Kidney (tissue), 14 donors: ENCODE results near the gene SHISA7. TPM values are rescaled to one million over a fixed set of nuclear protein-coding genes. Genes with fewer than 3 reads are reported as not detected.
"Not testable (repeated sequence)": the region's sequence is repeated elsewhere in the genome, so short reads cannot be mapped to it uniquely, and the experiment has no call there.

Experiments used
- DNase-seq, 5 donors: peaks; one replicate each; pipeline ENCODE4 v3.0.0-alpha.2; 2013 to 2020
- FAIRE-seq: peaks from 2 replicates; lab custom pipeline; 2012; peaks lifted over from hg19 to GRCh38; lab: Jason Lieb, UNC
- H3K27ac ChIP-seq, 2 donors: one replicate each; pipeline ENCODE4 v1.7.0; 2013; ENCODE audit warnings: low read depth in 2 of 2, low read length in 2 of 2, inconsistent platforms in 1 of 2
- H3K27me3 ChIP-seq: one replicate; pipeline ENCODE4 v1.7.1; 2013; ENCODE audit warnings: low read length, inconsistent platforms; ENCODE audit not compliant: control insufficient read depth, insufficient read depth
- H3K36me3 ChIP-seq, 3 donors: one replicate each; pipeline versions ENCODE4 v1.7.0 to v1.7.1; 2013; ENCODE audit warnings: low read length in 3 of 3, control low read depth in 1 of 3, inconsistent platforms in 1 of 3; ENCODE audit not compliant: insufficient read depth in 3 of 3, control insufficient read depth in 2 of 3
- H3K4me1 ChIP-seq, 3 donors: one replicate each; pipeline versions ENCODE4 v1.7.0 to v1.7.1; 2013; ENCODE audit warnings: low read length in 3 of 3, inconsistent platforms in 1 of 3, low read depth in 1 of 3; ENCODE audit not compliant: control insufficient read depth in 2 of 3, insufficient read depth in 2 of 3
- H3K4me3 ChIP-seq, 3 donors: one replicate each; pipeline versions ENCODE4 v1.7.0 to v1.8.1; 2013; ENCODE audit warnings: low read length in 3 of 3, control low read depth in 1 of 3, inconsistent platforms in 1 of 3
- H3K9ac ChIP-seq, 3 donors: one replicate each; pipeline versions ENCODE4 v1.7.0 to v1.7.1; 2013; ENCODE audit warnings: low read length in 3 of 3, control low read depth in 1 of 3, inconsistent platforms in 1 of 3
- H3K9me3 ChIP-seq, 3 donors: one replicate each; pipeline versions ENCODE4 v1.7.0 to v1.7.1; 2013; ENCODE audit warnings: low read length in 3 of 3, control low read depth in 1 of 3, inconsistent platforms in 1 of 3; ENCODE audit not compliant: control insufficient read depth in 2 of 3, insufficient read depth in 1 of 3
- intact Hi-C: fragments of 100-400 bp; cut with DNase I; formaldehyde crosslinking; loops from one replicate; pipeline ENCODE4 v1.11.1; 2022
- polyA plus RNA-seq: library from polyadenylated mRNA; stranded (reverse); fragments of 350-450 nt; fragmentation: Illumina TruSeq; extraction: RNeasy Lipid Tissue Mini Kit (QIAGEN cat#74804); gene quantifications from one replicate; pipeline ENCODE4 v1.2.3, GENCODE V29; 2014; ENCODE audit warnings: low read depth, low replicate concordance; ENCODE audit not compliant: insufficient read depth
- total RNA-seq: library from RNA; stranded (reverse); fragmentation: NEBNext Ultra II Directional; extraction: Animal tissue kit (Norgen Biotek cat#: 25700); gene quantifications from one replicate; pipeline ENCODE4 v1.2.1, GENCODE V29; 2021
- TF ChIP-seq, protein P1 (sequence below): IDR thresholded peaks from 3 replicates; pipeline ENCODE4 v1.5.1; 2012; ENCODE audit warnings: mild to moderate bottlenecking, moderate library complexity, borderline replicate concordance; ENCODE audit not compliant: insufficient read depth; ENCODE audit errors: extremely low read depth
- donor health status: control.
- donor health status: control.
- donor health status: control.
- donor health status: control.
- donor health status: control.
- donor health status: DM: yes; HTN: yes; CAD: no.
- donor health status: Normal renal cell carcinoma (clear cell type).

SHISA7 gene
- total and polyA plus RNA-seq, 2 donors from 2014 or later = not detected

DNA sequence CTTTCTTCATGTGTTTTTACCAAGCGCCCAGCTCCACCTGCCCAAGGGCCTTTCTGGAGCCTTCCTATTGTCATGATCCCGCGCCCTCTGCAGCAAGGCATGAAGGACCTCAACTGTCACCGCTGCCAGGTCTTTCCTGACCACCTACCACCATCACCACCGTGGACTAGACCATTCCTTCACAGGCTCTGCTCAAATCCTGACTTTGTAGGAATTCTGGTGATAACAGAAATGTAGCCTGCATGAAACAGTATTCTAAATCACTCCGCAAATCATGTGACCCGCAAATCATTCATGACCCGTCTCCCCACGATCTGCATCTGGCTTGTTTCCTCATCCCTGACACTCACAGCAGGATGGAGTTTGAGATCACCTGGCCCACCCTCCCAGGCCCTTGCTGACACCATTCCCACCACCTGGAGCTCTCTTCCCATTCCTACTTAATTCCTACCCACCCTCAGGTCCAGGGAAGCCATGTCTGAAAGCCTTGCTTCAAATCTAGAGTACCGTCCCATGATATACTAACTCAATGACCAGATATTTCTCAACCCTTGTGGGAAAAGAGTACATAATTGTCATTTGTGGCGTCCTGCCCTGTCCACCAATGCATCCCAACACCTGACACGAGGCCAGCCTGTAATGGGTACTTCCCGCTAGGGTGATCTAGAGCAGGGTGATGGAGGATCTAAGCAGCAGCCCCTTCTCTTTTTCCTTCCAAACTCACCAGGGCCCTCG lies 36.8 kb downstream of the SHISA7 start:
- TF ChIP-seq, protein P1, sequence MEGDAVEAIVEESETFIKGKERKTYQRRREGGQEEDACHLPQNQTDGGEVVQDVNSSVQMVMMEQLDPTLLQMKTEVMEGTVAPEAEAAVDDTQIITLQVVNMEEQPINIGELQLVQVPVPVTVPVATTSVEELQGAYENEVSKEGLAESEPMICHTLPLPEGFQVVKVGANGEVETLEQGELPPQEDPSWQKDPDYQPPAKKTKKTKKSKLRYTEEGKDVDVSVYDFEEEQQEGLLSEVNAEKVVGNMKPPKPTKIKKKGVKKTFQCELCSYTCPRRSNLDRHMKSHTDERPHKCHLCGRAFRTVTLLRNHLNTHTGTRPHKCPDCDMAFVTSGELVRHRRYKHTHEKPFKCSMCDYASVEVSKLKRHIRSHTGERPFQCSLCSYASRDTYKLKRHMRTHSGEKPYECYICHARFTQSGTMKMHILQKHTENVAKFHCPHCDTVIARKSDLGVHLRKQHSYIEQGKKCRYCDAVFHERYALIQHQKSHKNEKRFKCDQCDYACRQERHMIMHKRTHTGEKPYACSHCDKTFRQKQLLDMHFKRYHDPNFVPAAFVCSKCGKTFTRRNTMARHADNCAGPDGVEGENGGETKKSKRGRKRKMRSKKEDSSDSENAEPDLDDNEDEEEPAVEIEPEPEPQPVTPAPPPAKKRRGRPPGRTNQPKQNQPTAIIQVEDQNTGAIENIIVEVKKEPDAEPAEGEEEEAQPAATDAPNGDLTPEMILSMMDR = no peak
- intact Hi-C loops = no loop called here
- Histone ChIP-seq H3K36me3 (peaks cover 0 to 16% (median 8%) of the 10 kb centered on the region in 3 donors), H3K9me3 (no peaks in the 10 kb centered on the region), H3K27me3 (no peaks in the 10 kb centered on the region), H3K4me3 (peak overlapping the region; percentile 57 to 68 (median 57)), H3K27ac (no peak overlapping the region), H3K4me1 (peaks cover 0 to 9% (median 6%) of the 10 kb centered on the region in 3 donors), H3K9ac (no peak overlapping the region)
- DNase-seq = no peak
- no peak for FAIRE-seq

DNA sequence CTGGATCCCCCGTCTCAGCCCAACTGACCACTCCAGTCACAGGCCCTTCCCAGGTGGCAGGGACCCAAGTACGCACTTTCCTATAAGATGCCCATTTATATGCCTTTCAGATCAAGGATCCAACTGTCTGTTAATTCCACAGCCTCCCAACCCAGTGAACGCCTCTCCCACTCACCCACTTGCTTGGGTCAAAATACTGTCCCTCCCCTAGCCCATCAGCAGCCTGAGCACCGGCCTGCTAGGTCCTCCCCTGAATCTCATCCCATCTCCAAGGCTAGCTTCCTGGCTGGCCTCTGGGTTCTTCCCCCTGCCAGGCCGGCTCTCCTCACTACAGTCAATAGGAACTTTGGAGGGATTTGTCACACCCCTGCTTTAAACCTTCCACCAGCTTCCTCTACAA lies 37.5 kb downstream of the SHISA7 start:
- Histone ChIP-seq H3K36me3 (peaks cover 0 to 16% (median 10%) of the 10 kb centered on the region in 3 donors), H3K9ac (no peak overlapping the region), H3K4me3 (no peak overlapping the region), H3K9me3 (no peaks in the 10 kb centered on the region), H3K27me3 (no peaks in the 10 kb centered on the region), H3K27ac (no peak overlapping the region), H3K4me1 (peaks cover 0 to 9% (median 6%) of the 10 kb centered on the region in 3 donors)
- TF ChIP-seq, protein P1 = no peak
- DNase-seq (no peak), FAIRE-seq (no peak)
- intact Hi-C loops = no loop called here

DNA sequence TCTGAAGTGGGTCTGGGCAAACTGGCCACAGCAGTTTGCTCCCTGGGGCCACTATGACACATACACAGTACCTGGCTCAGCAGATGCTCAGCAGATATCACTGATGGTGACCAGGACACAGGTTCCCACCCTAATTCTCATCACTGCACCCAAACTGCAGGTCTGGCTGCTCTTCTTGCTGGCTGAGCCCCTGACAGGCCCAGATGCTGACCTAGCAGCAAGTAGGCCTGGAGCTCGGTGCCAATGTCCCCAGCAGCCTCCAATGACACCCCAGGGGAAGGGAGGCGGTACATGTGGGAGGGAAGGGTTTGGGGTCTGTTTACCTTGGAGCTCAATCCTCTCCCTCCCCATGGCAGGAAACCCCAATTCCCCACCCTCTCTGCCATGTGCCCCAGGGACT lies 40.6 kb downstream of the SHISA7 start:
- intact Hi-C loops = no loop called here
- FAIRE-seq = no peak
- Histone ChIP-seq H3K4me3 (no peak overlapping the region), H3K27me3 (no peaks in the 10 kb centered on the region), H3K27ac (no peak overlapping the region), H3K9me3 (no peaks in the 10 kb centered on the region), H3K36me3 (peaks cover 0 to 16% (median 12%) of the 10 kb centered on the region in 3 donors), H3K9ac (no peak overlapping the region), H3K4me1 (peaks cover 0 to 6% (median 6%) of the 10 kb centered on the region in 3 donors)
- TF ChIP-seq, protein P1 = no peak
- DNase-seq = no peak

DNA sequence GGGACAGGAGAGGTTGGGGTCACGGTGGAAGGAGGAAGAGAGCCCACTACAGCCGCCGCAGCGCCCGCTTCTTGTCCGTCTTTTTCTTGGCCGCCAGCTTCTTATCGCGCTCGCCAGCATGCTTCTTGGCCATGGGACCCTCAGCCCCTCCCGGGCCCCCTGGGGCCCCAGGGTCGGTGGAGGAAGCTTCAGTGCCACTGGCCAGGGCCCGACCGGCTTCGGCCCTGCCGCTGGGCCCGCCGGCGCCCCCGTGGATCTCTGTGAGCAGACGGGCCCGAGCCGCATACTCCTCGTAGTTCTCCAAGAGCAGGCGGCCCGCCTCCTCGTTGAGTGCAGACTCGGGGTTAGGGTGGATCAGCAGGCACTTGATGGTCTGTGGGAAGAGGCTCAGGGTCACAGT lies 41.7 kb downstream of the SHISA7 start:
- H3K27ac ChIP-seq, intact Hi-C loops, DNase-seq, H3K27me3 ChIP-seq, H3K9me3 ChIP-seq, H3K4me3 ChIP-seq, H3K4me1 ChIP-seq, H3K9ac ChIP-seq, FAIRE-seq: not testable (repeated sequence)
- H3K36me3 ChIP-seq = peaks cover 0 to 16% (median 12%) of the 10 kb centered on the region in 3 donors
